CD4-positive, CD25-positive, alpha-beta regulatory T cell (primary cell): Measurements from ENCODE around the gene ACVRL1. TPM values are rescaled to one million over a fixed set of nuclear protein-coding genes. Genes with fewer than 3 reads are reported as not detected.

Experiments used
- ATAC-seq, 2 donors: fragments of 150-1000 bp; cut with Tn5 transposase; one replicate each; pipeline ENCODE4 v1.10.0; 2021; ENCODE audit warnings: low read depth in 2 of 2, moderate number of reproducible peaks in 2 of 2, moderate library complexity in 1 of 2
- DNase-seq, 3 donors: peaks; one replicate each; pipeline versions ENCODE4 v3.0.0 to v3.0.0-alpha.2; 2012 to 2022; ENCODE audit warnings: mixed read lengths in 1 of 3
- H3K27ac ChIP-seq: one replicate; pipeline ENCODE4 v1.7.0; 2013; ENCODE audit warnings: mild to moderate bottlenecking, low read length; ENCODE audit not compliant: insufficient read depth, poor library complexity, severe bottlenecking
- H3K27me3 ChIP-seq: one replicate; pipeline ENCODE4 v1.7.0; 2013; ENCODE audit warnings: low read length; ENCODE audit not compliant: control insufficient read depth, insufficient read depth
- H3K36me3 ChIP-seq: one replicate; pipeline ENCODE4 v1.7.0; 2013; ENCODE audit warnings: mild to moderate bottlenecking, low read length, moderate library complexity; ENCODE audit not compliant: control insufficient read depth, insufficient read depth
- H3K4me1 ChIP-seq: 2 replicates; pipeline ENCODE4 v1.7.0; 2013; ENCODE audit warnings: mild to moderate bottlenecking, low read length; ENCODE audit not compliant: insufficient read depth, control insufficient read depth, poor library complexity, severe bottlenecking
- H3K4me3 ChIP-seq: one replicate; pipeline ENCODE4 v1.7.0; 2013; ENCODE audit warnings: low read depth, mild to moderate bottlenecking, low read length, moderate library complexity
- H3K9me3 ChIP-seq, 2 experiments: 1 replicate in 1 of 2; 2 replicates in 1 of 2; pipeline ENCODE4 v1.7.0; 2013; ENCODE audit warnings: low read length in 2 of 2, mild to moderate bottlenecking in 1 of 2, moderate library complexity in 1 of 2; ENCODE audit not compliant: control insufficient read depth in 2 of 2
- H3K27ac Mint-ChIP-seq, 3 donors: one replicate each; pipeline ENCODE4 v1.8.0; 2020 to 2022; ENCODE audit warnings: mild to moderate bottlenecking in 3 of 3, mixed read lengths in 3 of 3, moderate library complexity in 2 of 3
- H3K27me3 Mint-ChIP-seq: one replicate; pipeline ENCODE4 v1.8.0; 2022; ENCODE audit warnings: mild to moderate bottlenecking, mixed read lengths
- H3K36me3 Mint-ChIP-seq: one replicate; pipeline ENCODE4 v1.8.0; 2020; ENCODE audit warnings: mixed read lengths
- H3K4me1 Mint-ChIP-seq, 4 donors: one replicate each; pipeline ENCODE4 v1.8.0; 2020 to 2022; ENCODE audit warnings: mixed read lengths in 4 of 4, mild to moderate bottlenecking in 1 of 4
- H3K4me3 Mint-ChIP-seq, 4 donors: one replicate each; pipeline ENCODE4 v1.8.0; 2020 to 2022; ENCODE audit warnings: mild to moderate bottlenecking in 4 of 4, mixed read lengths in 4 of 4, moderate library complexity in 3 of 4
- H3K9me3 Mint-ChIP-seq, 7 donors: one replicate each; pipeline ENCODE4 v1.8.0; 2020 to 2022; ENCODE audit warnings: mixed read lengths in 7 of 7, mild to moderate bottlenecking in 3 of 7, moderate library complexity in 2 of 7
- polyA plus RNA-seq, 4 donors: library from polyadenylated mRNA; unstranded; fragments of 300-500 nt; fragmentation: Illumina TruSeq; gene quantifications; one replicate each; pipeline ENCODE4 v1.2.3, GENCODE V29; 2021
- total RNA-seq: library from RNA; stranded (reverse); gene quantifications from one replicate; pipeline ENCODE4 v1.2.3, GENCODE V29; 2022

ACVRL1 gene
- total and polyA plus RNA-seq, 5 donors from 2014 or later: not detected

DNA sequence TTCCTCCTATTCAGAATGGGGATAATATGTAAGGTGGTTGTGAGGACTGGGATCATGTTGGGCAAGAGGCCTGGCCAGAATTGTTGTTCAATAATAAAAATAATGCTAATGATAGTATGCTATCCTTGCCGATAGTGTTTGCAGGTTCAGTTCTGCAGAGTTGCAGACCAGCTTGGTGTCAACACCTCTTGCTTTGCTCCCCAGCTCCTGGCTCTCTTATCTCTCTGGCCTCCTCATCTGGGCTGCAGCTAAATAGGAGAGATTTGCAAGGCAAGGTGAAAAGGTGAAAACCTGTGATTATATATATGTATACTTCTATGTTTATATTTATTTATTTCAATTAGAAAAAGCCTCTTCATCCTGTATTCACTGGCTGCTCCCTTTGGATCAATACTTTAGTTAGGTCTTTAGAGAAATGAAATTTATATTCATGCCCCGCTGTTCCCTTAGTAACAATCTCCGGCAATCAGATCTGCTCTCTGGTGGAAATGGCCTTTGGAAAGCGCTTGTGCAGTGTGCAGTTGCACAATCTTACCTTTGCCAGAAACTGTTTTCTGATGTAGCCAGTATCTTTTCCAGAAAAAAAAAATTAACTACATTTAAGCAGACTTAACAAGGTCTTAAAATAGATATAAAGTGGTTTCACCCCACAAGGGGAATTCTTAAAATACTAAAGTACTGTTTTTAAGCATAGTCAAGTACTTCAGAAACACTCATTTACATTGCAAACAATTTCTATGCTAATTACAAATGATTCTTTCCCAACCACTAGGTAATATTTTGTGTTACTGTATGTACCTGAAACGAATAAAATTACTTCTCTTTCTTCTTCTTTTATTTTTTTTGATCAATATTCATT, 25.1 kb downstream of the ACVRL1 start:
- no peaks in the 10 kb centered on the region for H3K36me3 Mint-ChIP-seq
- H3K4me1 ChIP-seq: no peaks in the 10 kb centered on the region
- peaks cover 15% of the 10 kb centered on the region for H3K27me3 Mint-ChIP-seq
- H3K27me3 ChIP-seq: peaks cover 3% of the 10 kb centered on the region
- ATAC-seq: no peak
- no peaks in the 10 kb centered on the region for H3K9me3 ChIP-seq
- no peaks in the 10 kb centered on the region for H3K4me1 Mint-ChIP-seq
- DNase-seq: no peak
- H3K4me3 Mint-ChIP-seq: no peak overlapping the region
- H3K4me3 ChIP-seq: no peak overlapping the region
- no peaks in the 10 kb centered on the region for H3K36me3 ChIP-seq
- peaks cover 0 to 2% (median 0%) of the 10 kb centered on the region in 7 donors for H3K9me3 Mint-ChIP-seq
- no peak overlapping the region for H3K27ac Mint-ChIP-seq
- no peak overlapping the region for H3K27ac ChIP-seq

DNA sequence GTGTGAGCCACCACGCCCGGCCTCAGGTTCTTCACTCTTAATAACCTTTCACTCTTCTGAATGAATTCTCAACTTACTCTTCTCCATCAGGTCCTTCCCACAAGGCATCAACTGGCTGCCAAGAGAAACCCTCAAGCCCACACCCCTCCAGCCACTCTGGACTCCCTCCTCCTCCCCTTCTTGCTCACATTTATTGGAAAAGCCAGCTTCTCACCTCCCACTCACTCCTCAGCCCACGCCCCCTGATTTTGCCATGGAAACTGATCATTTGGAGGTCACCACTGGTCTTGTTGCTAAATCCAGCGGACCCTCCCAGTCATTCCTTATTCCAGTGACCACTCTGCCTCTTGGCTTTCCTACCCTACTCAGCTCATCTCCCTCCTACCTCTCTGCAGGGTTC, 26.8 kb downstream of the ACVRL1 start:
- peaks cover 0 to 2% (median 0%) of the 10 kb centered on the region in 7 donors for H3K9me3 Mint-ChIP-seq

DNA sequence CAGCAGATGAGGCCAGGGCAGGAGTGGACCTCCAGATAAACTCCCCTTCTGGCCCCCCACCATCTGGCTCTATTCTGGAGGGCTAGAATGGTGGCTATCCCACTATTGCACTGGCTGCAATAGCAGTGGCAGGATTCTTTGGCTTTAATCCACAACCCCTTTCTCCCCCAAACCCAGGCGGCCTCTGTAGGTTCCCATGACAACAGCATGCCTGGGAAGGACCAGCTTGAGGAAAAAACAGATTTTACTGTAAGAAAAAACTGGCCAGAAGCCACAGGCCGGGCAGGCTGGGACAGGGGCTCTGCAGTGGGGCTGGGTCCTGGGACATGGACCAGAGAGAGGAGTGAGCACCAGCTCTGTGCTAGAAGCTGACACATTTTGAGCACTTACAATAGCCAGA, 30.6 kb downstream of the ACVRL1 start:
- peaks cover 4% of the 10 kb centered on the region for H3K27me3 ChIP-seq
- H3K9me3 Mint-ChIP-seq: peaks cover 0 to 4% (median 0%) of the 10 kb centered on the region in 7 donors
- H3K27ac Mint-ChIP-seq: no peak overlapping the region

More for the DNA sequence above, 26.8 kb downstream of the ACVRL1 start:
- DNase-seq: no peak
- Histone ChIP-seq H3K27ac (no peak overlapping the region), H3K4me3 (no peak overlapping the region), H3K27me3 (peaks cover 3% of the 10 kb centered on the region), H3K36me3 (no peaks in the 10 kb centered on the region), H3K4me1 (no peaks in the 10 kb centered on the region), H3K9me3 (no peaks in the 10 kb centered on the region)
- no peak overlapping the region for H3K4me3 Mint-ChIP-seq
- H3K27ac Mint-ChIP-seq: no peak overlapping the region
- H3K4me1 Mint-ChIP-seq: no peaks in the 10 kb centered on the region
- H3K27me3 Mint-ChIP-seq: peaks cover 23% of the 10 kb centered on the region
- no peak for ATAC-seq
- H3K36me3 Mint-ChIP-seq: no peaks in the 10 kb centered on the region

DNA sequence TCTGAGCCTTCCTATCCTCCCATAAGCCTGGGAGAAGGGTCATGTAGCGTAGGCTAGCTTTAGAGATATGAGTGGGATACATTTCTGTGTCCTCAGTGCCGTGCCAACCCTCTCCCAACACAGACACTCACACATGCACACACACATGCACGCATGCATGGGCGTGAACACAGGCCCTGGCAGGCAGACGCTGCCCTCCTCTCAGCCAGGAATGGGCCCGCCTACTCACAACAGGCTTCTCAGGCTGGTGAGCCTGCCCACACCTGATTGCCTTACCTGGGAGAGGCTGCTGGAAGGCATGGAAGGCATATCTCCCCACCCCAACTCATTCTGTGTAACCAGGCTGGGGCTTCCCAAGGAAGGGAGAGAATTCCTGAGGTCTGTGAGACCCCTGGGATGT, 31.4 kb downstream of the ACVRL1 start:
- H3K4me1 Mint-ChIP-seq: peaks cover 0 to 4% (median 1%) of the 10 kb centered on the region in 4 donors
- DNase-seq (no peak), ATAC-seq (no peak)
- H3K36me3 ChIP-seq: no peaks in the 10 kb centered on the region
- no peak overlapping the region for H3K4me3 ChIP-seq
- H3K9me3 Mint-ChIP-seq: peaks cover 0 to 4% (median 0%) of the 10 kb centered on the region in 7 donors
- no peaks in the 10 kb centered on the region for H3K36me3 Mint-ChIP-seq
- no peaks in the 10 kb centered on the region for H3K9me3 ChIP-seq
- H3K4me1 ChIP-seq: no peaks in the 10 kb centered on the region
- no peak overlapping the region for H3K4me3 Mint-ChIP-seq
- H3K27ac ChIP-seq: no peak overlapping the region
- no peak overlapping the region for H3K27ac Mint-ChIP-seq
- H3K27me3 ChIP-seq: peaks cover 4% of the 10 kb centered on the region
- peaks cover 36% of the 10 kb centered on the region for H3K27me3 Mint-ChIP-seq

More for the DNA sequence above, 30.6 kb downstream of the ACVRL1 start:
- Histone ChIP-seq H3K9me3 (no peaks in the 10 kb centered on the region), H3K27ac (no peak overlapping the region), H3K36me3 (no peaks in the 10 kb centered on the region), H3K4me3 (no peak overlapping the region), H3K4me1 (no peaks in the 10 kb centered on the region)
- H3K4me1 Mint-ChIP-seq: peaks cover 0 to 4% (median 1%) of the 10 kb centered on the region in 4 donors
- ATAC-seq: no peak
- DNase-seq: no peak
- H3K4me3 Mint-ChIP-seq: no peak overlapping the region
- H3K36me3 Mint-ChIP-seq: no peaks in the 10 kb centered on the region
- peaks cover 29% of the 10 kb centered on the region for H3K27me3 Mint-ChIP-seq

DNA sequence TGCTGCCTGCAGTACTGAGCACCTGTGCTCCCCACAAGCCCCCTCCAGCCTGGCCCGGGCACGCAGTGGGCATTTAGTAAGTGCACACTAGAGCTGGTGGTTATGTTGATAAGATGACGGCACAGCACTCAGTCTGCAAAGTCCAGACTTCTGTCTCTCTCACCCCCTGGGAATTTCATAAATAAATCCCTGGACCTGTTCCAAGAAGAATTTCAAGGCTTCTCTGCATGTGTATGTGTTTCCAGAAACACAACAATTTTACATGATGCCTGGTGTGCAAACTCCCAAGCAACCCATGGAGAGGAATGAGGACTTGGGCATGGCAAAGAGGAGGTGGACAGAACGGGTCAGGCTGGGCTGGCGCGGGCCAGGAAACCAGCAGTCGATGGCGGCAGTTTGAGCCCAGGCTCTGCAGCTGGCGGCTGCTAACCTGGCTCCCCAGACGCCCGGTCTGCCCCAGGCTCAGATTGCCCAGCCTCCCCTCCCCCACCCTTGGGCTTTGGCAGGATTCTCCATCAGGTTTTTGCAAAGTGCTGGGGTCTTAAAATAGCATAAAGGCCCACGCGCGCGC, 33.8 kb downstream of the ACVRL1 start:
- no peak for ATAC-seq
- H3K27me3 Mint-ChIP-seq: peaks cover 47% of the 10 kb centered on the region
- Histone ChIP-seq H3K27ac (no peak overlapping the region), H3K4me1 (no peaks in the 10 kb centered on the region), H3K36me3 (no peaks in the 10 kb centered on the region), H3K4me3 (no peak overlapping the region), H3K27me3 (peaks cover 8% of the 10 kb centered on the region), H3K9me3 (peaks cover 10 to 12% of the 10 kb centered on the region in 2 experiments)
- H3K4me3 Mint-ChIP-seq: no peak overlapping the region
- H3K27ac Mint-ChIP-seq: no peak overlapping the region
- peaks cover 0 to 14% (median 6%) of the 10 kb centered on the region in 7 donors for H3K9me3 Mint-ChIP-seq
- H3K36me3 Mint-ChIP-seq: no peaks in the 10 kb centered on the region
- peaks cover 0 to 4% (median 1%) of the 10 kb centered on the region in 4 donors for H3K4me1 Mint-ChIP-seq
- no peak for DNase-seq

DNA sequence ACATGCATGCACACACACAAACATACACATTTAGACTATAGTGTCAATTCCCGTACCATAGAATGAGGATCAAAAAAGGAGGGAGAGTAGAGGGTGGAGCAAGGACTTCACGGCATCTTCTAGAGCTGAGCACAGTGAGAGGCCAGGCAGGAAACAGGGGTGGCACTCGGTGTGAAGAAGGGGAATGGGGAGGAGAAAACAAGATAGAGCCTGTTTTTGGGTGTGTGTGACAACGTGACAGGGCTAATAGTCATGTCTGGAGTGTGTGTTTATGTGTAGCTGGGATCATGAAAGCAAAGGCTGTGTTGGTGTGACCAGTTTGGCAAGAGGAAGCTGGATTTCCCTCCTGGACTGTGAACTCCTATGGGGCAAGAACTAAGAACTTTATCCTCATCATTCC, 34.3 kb downstream of the ACVRL1 start:
- Histone ChIP-seq H3K36me3 (no peaks in the 10 kb centered on the region), H3K4me1 (no peaks in the 10 kb centered on the region), H3K4me3 (no peak overlapping the region), H3K27me3 (peaks cover 8% of the 10 kb centered on the region), H3K9me3 (peaks cover 10 to 12% of the 10 kb centered on the region in 2 experiments), H3K27ac (no peak overlapping the region)
- DNase-seq (no peak), ATAC-seq (no peak)
- peaks cover 0 to 4% (median 1%) of the 10 kb centered on the region in 4 donors for H3K4me1 Mint-ChIP-seq
- H3K36me3 Mint-ChIP-seq: no peaks in the 10 kb centered on the region
- peaks cover 51% of the 10 kb centered on the region for H3K27me3 Mint-ChIP-seq
- no peak overlapping the region for H3K27ac Mint-ChIP-seq
- H3K4me3 Mint-ChIP-seq: no peak overlapping the region
- peaks cover 0 to 14% (median 7%) of the 10 kb centered on the region in 7 donors for H3K9me3 Mint-ChIP-seq

DNA sequence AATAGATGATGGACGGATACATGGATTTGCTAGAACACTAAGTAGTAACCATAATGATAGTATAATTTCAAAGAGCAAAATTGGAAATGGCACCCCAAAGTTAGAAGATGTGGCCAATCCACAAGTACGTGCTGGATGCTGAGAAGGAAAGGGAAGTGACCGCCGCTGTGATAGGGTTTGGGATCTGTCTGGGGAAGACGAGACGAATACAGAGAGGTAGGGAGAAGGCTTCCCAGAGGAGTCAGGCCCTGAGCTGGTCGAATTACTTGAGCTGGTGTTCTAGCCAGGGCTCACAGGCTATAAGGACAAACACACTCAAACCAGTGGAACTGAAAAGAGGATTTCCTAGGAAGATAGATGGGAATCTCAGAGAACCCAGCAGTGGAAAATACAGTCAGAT, 34.8 kb downstream of the ACVRL1 start:
- ATAC-seq: no peak
- peaks cover 10 to 12% of the 10 kb centered on the region in 2 experiments for H3K9me3 ChIP-seq

More for the DNA sequence above, 34.8 kb downstream of the ACVRL1 start:
- H3K27ac Mint-ChIP-seq: no peak overlapping the region
- Histone ChIP-seq H3K27ac (no peak overlapping the region), H3K36me3 (no peaks in the 10 kb centered on the region), H3K27me3 (peaks cover 8% of the 10 kb centered on the region), H3K4me3 (no peak overlapping the region), H3K4me1 (no peaks in the 10 kb centered on the region)
- H3K36me3 Mint-ChIP-seq: no peaks in the 10 kb centered on the region
- peaks cover 0 to 4% (median 1%) of the 10 kb centered on the region in 4 donors for H3K4me1 Mint-ChIP-seq
- no peak overlapping the region for H3K4me3 Mint-ChIP-seq
- H3K27me3 Mint-ChIP-seq: peaks cover 51% of the 10 kb centered on the region
- H3K9me3 Mint-ChIP-seq: peaks cover 0 to 14% (median 7%) of the 10 kb centered on the region in 7 donors
- no peak for DNase-seq
